ENCODE data around the gene BMP2. TPM values are rescaled to one million over a fixed set of nuclear protein-coding genes. Genes with fewer than 3 reads are reported as not detected.

Gene BMP2
- total and polyA plus RNA-seq, 2 experiments from 2014 or later: 0.73 to 1.0 TPM

DNA sequence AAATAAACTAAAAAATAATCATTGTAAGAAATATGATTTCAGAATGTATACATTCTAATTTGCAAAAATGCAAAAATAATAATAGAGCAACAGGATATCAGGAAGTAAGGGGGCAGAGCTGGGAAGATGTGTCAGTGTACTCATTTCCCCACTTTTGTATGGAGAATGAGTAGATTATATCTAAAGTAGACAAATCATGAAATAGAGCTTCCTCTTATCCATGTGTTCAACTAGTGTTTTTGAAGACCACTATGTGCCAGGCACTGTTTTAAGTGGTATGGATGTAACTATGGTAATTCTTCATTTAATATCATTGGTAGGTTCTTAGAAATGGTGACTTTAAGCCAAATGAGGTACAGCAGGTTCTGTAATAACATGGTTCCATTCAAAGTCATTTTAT is 17.0 kb upstream of the BMP2 start:
- Mint-ChIP-seq H3K27me3 (ENCODE audit: insufficient read depth, low read depth, poor library complexity) (peaks cover 2% of the 10 kb centered on the region), H3K36me3 (ENCODE audit: low read depth) (no peaks in the 10 kb centered on the region), H3K9me3 (peaks cover 4% of the 10 kb centered on the region; the same call in 2 of the 3 replicates), H3K4me3 (no peak overlapping the region), H3K27ac (no peak overlapping the region), H3K4me1 (no peaks in the 10 kb centered on the region)
- Histone ChIP-seq H3K9me2 (ENCODE audit: insufficient read depth) (no peaks in the 10 kb centered on the region), H3F3A (replicated peaks; ENCODE audit: low read depth) (no peaks in the 10 kb centered on the region), H3K27ac (ENCODE audit: low read depth) (no peak overlapping the region), H4K20me1 (replicated peaks; ENCODE audit: insufficient read depth) (no peaks in the 10 kb centered on the region), H2AFZ (no peak overlapping the region), H3K4me1 (ENCODE audit: insufficient read depth) (no peaks in the 10 kb centered on the region), H3K27me3 (ENCODE audit: insufficient read depth) (no peaks in the 10 kb centered on the region), H3K4me3 (no peak overlapping the region), H3K36me3 (ENCODE audit: insufficient read depth) (no peaks in the 10 kb centered on the region), H3K79me2 (replicated peaks; ENCODE audit: insufficient read depth) (no peaks in the 10 kb centered on the region), H3K4me2 (no peak overlapping the region)
- ATAC-seq (no peak), DNase-seq (ENCODE audit: low spot score) (no peak)
- no peak for TF ChIP-seq JUNB (IDR thresholded peaks at IDR 0.05; ENCODE audit: unreplicated experiment)
- no peak for TF ChIP-seq STAT1 (IDR thresholded peaks at IDR 0.05; ENCODE audit: unreplicated experiment)
- TF ChIP-seq, protein P1, sequence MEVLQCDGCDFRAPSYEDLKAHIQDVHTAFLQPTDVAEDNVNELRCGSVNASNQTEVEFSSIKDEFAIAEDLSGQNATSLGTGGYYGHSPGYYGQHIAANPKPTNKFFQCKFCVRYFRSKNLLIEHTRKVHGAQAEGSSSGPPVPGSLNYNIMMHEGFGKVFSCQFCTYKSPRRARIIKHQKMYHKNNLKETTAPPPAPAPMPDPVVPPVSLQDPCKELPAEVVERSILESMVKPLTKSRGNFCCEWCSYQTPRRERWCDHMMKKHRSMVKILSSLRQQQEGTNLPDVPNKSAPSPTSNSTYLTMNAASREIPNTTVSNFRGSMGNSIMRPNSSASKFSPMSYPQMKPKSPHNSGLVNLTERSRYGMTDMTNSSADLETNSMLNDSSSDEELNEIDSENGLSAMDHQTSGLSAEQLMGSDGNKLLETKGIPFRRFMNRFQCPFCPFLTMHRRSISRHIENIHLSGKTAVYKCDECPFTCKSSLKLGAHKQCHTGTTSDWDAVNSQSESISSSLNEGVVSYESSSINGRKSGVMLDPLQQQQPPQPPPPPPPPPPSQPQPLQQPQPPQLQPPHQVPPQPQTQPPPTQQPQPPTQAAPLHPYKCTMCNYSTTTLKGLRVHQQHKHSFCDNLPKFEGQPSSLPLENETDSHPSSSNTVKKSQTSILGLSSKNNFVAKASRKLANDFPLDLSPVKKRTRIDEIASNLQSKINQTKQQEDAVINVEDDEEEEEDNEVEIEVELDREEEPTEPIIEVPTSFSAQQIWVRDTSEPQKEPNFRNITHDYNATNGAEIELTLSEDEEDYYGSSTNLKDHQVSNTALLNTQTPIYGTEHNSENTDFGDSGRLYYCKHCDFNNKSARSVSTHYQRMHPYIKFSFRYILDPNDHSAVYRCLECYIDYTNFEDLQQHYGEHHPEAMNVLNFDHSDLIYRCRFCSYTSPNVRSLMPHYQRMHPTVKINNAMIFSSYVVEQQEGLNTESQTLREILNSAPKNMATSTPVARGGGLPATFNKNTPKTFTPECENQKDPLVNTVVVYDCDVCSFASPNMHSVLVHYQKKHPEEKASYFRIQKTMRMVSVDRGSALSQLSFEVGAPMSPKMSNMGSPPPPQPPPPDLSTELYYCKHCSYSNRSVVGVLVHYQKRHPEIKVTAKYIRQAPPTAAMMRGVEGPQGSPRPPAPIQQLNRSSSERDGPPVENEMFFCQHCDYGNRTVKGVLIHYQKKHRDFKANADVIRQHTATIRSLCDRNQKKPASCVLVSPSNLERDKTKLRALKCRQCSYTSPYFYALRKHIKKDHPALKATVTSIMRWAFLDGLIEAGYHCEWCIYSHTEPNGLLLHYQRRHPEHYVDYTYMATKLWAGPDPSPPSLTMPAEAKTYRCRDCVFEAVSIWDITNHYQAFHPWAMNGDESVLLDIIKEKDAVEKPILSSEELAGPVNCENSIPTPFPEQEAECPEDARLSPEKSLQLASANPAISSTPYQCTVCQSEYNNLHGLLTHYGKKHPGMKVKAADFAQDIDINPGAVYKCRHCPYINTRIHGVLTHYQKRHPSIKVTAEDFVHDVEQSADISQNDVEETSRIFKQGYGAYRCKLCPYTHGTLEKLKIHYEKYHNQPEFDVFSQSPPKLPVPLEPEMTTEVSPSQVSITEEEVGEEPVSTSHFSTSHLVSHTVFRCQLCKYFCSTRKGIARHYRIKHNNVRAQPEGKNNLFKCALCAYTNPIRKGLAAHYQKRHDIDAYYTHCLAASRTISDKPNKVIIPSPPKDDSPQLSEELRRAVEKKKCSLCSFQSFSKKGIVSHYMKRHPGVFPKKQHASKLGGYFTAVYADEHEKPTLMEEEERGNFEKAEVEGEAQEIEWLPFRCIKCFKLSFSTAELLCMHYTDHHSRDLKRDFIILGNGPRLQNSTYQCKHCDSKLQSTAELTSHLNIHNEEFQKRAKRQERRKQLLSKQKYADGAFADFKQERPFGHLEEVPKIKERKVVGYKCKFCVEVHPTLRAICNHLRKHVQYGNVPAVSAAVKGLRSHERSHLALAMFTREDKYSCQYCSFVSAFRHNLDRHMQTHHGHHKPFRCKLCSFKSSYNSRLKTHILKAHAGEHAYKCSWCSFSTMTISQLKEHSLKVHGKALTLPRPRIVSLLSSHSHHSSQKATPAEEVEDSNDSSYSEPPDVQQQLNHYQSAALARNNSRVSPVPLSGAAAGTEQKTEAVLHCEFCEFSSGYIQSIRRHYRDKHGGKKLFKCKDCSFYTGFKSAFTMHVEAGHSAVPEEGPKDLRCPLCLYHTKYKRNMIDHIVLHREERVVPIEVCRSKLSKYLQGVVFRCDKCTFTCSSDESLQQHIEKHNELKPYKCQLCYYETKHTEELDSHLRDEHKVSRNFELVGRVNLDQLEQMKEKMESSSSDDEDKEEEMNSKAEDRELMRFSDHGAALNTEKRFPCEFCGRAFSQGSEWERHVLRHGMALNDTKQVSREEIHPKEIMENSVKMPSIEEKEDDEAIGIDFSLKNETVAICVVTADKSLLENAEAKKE (CRISPR knock-in tag; IDR thresholded peaks at IDR 0.05): no peak
- no peak for TF ChIP-seq NANOG (IDR thresholded peaks at IDR 0.05; ENCODE audit: borderline replicate concordance)
- TF ChIP-seq, protein P2, sequence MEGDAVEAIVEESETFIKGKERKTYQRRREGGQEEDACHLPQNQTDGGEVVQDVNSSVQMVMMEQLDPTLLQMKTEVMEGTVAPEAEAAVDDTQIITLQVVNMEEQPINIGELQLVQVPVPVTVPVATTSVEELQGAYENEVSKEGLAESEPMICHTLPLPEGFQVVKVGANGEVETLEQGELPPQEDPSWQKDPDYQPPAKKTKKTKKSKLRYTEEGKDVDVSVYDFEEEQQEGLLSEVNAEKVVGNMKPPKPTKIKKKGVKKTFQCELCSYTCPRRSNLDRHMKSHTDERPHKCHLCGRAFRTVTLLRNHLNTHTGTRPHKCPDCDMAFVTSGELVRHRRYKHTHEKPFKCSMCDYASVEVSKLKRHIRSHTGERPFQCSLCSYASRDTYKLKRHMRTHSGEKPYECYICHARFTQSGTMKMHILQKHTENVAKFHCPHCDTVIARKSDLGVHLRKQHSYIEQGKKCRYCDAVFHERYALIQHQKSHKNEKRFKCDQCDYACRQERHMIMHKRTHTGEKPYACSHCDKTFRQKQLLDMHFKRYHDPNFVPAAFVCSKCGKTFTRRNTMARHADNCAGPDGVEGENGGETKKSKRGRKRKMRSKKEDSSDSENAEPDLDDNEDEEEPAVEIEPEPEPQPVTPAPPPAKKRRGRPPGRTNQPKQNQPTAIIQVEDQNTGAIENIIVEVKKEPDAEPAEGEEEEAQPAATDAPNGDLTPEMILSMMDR (conservative IDR thresholded peaks at IDR 0.05; ENCODE audit: low read depth in 2 of 2): no peak
- TF ChIP-seq CREB1 (CRISPR knock-in tag; IDR thresholded peaks at IDR 0.05; ENCODE audit: low read depth): no peak
- no peak for TF ChIP-seq EZH2 (IDR thresholded peaks at IDR 0.05; ENCODE audit: low read depth, unreplicated experiment)
- TF ChIP-seq, protein P3, sequence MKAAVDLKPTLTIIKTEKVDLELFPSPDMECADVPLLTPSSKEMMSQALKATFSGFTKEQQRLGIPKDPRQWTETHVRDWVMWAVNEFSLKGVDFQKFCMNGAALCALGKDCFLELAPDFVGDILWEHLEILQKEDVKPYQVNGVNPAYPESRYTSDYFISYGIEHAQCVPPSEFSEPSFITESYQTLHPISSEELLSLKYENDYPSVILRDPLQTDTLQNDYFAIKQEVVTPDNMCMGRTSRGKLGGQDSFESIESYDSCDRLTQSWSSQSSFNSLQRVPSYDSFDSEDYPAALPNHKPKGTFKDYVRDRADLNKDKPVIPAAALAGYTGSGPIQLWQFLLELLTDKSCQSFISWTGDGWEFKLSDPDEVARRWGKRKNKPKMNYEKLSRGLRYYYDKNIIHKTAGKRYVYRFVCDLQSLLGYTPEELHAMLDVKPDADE (IDR thresholded peaks at IDR 0.05): no peak
- TF ChIP-seq POLR2AphosphoS5 (IDR thresholded peaks at IDR 0.05; ENCODE audit: low read depth): no peak
- TF ChIP-seq ZNF114 (CRISPR knock-in tag; IDR thresholded peaks at IDR 0.05): no peak
- no peak for TF ChIP-seq ZNF331 (CRISPR knock-in tag; IDR thresholded peaks at IDR 0.05; ENCODE audit: low read depth)
- TF ChIP-seq, protein P4, sequence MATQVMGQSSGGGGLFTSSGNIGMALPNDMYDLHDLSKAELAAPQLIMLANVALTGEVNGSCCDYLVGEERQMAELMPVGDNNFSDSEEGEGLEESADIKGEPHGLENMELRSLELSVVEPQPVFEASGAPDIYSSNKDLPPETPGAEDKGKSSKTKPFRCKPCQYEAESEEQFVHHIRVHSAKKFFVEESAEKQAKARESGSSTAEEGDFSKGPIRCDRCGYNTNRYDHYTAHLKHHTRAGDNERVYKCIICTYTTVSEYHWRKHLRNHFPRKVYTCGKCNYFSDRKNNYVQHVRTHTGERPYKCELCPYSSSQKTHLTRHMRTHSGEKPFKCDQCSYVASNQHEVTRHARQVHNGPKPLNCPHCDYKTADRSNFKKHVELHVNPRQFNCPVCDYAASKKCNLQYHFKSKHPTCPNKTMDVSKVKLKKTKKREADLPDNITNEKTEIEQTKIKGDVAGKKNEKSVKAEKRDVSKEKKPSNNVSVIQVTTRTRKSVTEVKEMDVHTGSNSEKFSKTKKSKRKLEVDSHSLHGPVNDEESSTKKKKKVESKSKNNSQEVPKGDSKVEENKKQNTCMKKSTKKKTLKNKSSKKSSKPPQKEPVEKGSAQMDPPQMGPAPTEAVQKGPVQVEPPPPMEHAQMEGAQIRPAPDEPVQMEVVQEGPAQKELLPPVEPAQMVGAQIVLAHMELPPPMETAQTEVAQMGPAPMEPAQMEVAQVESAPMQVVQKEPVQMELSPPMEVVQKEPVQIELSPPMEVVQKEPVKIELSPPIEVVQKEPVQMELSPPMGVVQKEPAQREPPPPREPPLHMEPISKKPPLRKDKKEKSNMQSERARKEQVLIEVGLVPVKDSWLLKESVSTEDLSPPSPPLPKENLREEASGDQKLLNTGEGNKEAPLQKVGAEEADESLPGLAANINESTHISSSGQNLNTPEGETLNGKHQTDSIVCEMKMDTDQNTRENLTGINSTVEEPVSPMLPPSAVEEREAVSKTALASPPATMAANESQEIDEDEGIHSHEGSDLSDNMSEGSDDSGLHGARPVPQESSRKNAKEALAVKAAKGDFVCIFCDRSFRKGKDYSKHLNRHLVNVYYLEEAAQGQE (IDR thresholded peaks at IDR 0.05; ENCODE audit: unreplicated experiment): no peak
